Dedifferentiated amniotic fluid mesenchymal stem cell (primary cell): ENCODE data around the gene C5AR2.
"Not testable (repeated sequence)": the region's sequence is repeated elsewhere in the genome, so short reads cannot be mapped to it uniquely, and the experiment has no call there.

Experiments used
- DNase-seq: peaks from one replicate; pipeline ENCODE4 v3.0.0-alpha.2; 2016; ENCODE audit errors: extremely low spot score

The C5AR2 gene

GRCh38 chr19:47362321-47362720 lies 30.3 kb downstream of the C5AR2 start:
- DNase-seq = no peak

- DNase-seq = no peak
These were observed 32.0 kb downstream of the C5AR2 start for GRCh38 chr19:47363758-47364531.

- DNase-seq = not testable (repeated sequence)
These were observed 33.5 kb downstream of the C5AR2 start for GRCh38 chr19:47365455-47365854.

GRCh38 chr19:47370045-47370611 lies 38.2 kb downstream of the C5AR2 start:
- peak; percentile 48 for DNase-seq

DNA sequence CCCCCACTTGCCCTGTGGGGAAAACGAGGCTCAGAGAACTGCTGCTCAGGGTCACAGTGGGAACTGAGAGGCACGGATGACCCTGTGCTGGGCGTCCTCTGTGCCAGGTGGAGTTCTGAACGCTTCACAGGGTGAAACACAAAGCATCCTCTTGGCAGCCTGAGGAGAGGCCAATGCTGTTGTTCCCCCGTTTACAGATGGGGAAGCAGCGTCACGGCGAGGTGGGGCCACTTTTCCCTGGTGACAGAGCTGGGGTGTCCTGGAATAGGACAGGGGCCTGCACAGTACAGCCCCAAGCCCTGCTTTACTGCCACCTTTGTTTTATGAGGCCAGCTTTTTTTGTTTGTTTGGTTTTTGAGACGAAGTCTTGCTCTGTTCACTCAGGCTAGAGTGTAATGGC lies 39.3 kb downstream of the C5AR2 start:
- no peak for DNase-seq

- DNase-seq = no peak
These were observed 40.6 kb downstream of the C5AR2 start for GRCh38 chr19:47372603-47373002.

GRCh38 chr19:47373246-47374240 lies 41.6 kb downstream of the C5AR2 start:
- DNase-seq = no peak

DNA sequence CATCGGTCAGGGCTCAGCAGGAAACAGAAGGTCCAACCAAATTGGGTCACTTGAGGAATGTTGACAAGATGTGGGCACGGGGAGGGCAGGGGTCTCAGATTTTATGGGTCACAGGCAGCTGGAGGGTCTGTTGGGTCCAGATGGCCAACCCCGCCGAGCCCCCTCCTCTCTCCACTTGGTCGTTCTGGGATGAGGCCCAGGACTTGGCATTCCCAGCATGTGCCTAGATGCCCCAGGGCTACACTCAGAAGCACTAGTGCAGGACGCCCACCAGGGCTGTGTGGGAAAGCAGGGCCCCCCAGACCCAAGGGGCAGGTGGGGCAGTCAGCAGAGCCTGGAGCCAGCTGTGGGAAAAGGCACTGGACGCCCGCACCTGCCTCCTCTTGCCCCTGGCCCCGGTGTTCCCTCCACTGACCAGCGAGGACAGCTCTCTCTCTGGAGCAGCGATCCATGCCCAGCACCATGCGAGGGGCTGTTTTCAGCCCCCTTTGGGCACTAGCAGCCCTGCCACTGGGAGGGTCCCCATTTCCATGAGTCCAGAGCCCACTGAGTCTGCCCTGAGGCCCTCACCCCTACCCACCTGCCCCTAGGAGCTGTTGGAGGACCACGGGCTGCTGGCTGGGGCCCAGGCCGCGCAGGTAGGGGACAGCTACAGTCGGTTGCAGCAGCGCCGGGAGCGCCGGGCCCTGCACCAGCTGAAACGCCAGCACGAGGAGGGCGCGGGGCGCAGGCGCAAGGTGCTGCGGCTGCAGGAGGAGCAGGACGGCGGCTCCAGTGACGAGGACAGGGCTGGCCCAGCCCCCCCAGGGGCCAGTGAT lies 43.1 kb downstream of the C5AR2 start:
- DNase-seq = no peak

- DNase-seq = no peak
These were observed 44.0 kb downstream of the C5AR2 start for GRCh38 chr19:47375694-47376588.

DNA sequence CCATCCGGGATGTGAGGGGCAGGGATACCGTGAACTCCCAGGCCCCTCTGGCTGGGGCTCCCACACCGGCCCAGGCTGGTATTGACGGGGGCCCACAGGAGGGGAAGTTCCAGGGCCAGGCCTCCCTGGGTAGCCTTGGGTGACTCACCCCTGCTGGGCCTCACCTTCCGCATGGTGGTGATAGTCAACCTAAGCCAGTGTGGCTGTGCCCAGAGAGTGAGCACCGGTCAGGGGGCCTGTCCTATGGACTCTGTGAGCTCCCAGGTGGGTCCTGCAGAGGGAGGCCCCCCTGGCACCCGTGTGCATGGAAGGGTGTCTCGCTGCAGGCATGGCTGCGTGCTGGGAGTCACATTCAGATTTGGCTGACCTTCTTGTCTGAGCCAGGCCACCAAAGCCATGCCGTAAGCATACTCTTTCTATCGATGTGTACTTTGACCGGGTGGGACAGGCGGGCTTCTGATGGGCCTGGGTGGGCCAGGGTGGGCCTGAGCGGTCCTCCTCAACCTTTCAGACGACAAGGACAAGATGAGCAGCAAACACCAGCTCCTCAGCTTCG lies 44.7 kb downstream of the C5AR2 start:
- DNase-seq = no peak

GRCh38 chr19:47377208-47377701 lies 45.3 kb downstream of the C5AR2 start:
- no peak for DNase-seq

GRCh38 chr19:47377801-47378200 lies 45.8 kb downstream of the C5AR2 start:
- DNase-seq = no peak

- DNase-seq = no peak
These were observed 46.3 kb downstream of the C5AR2 start for GRCh38 chr19:47378246-47378645.

- DNase-seq = no peak
These were observed 47.5 kb downstream of the C5AR2 start for GRCh38 chr19:47379381-47379938.

GRCh38 chr19:47380559-47380958 lies 48.6 kb downstream of the C5AR2 start:
- DNase-seq = no peak

DNA sequence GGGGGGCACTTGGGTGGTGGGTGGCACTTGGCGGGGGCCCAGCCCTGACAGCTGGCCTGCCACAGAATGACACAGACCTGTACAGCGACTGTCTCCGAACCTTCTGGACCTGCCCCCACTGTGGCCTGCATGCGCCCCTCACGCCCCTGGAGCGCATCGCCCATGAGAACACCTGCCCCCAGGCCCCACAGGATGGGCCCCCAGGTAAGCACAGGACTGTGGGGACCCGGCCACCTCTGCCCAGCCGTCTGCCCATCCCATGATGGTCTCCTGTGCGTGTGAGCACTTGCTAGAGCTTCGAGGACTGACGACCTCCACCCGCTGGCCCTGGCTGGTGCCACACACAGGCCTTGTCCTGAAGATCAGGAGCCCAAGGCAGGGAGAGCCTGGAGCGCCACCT lies 49.1 kb downstream of the C5AR2 start:
- DNase-seq = no peak

DNA sequence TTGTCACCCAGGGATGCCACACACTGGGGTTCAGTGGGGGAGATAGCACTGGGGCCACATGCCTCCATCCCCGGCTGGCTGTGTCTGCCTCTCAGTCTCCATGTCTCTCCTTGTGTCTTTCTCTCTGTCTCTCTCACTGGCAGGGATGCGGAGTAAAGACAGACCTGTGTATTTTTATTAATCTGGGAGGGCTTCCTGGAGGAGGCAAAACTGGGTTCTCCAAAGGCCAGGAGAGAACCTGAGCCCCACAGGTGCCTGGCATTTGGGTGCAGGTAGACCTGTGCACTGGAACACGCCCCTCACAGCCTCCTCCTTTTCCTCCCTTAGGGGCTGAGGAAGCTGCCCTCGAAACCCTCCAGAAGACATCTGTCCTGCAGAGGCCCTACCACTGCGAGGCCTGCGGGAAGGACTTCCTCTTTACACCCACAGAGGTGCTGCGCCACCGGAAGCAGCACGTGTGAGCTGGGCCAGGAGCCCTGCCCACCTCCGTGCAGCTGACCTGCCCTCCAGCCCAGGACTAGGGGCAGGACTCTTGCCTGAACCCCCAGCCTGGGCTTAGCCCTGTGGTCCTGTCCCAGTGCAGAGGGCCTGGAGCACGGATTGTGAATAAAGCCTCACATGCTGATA lies 49.8 kb downstream of the C5AR2 start:
- DNase-seq = no peak

GRCh38 chr19:47383890-47384289 lies 51.9 kb downstream of the C5AR2 start:
- not testable (repeated sequence) for DNase-seq

DNA sequence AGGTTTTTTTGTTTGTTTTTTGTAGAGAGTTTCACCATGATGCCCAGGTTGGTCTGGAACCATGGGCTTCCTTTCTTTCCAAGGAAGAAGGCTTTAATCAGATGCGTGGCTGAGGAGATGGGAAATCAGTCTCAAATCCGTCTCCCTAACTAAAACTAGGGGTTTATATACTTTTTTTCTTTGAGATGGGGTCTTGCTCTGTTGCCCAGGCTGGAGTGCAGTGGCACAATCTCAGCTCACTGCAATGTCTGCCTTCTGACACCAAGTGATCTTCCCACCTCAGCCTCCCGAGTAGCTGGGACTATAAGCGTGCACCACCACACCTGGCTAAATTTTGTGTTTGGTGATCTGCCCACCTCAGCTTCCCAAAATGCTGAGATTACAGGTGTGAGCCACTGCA lies 52.6 kb downstream of the C5AR2 start:
- not testable (repeated sequence) for DNase-seq
